Measurements from ENCODE around the gene DIRAS1. TPM values are rescaled to one million over a fixed set of nuclear protein-coding genes. Genes with fewer than 3 reads are reported as not detected.

DIRAS1 gene
- total and polyA plus RNA-seq, 2 donors (not counting 3 experiments of a cell fraction or from before 2014, with no cell fraction given), result 0.09 to 0.17 TPM

DNA sequence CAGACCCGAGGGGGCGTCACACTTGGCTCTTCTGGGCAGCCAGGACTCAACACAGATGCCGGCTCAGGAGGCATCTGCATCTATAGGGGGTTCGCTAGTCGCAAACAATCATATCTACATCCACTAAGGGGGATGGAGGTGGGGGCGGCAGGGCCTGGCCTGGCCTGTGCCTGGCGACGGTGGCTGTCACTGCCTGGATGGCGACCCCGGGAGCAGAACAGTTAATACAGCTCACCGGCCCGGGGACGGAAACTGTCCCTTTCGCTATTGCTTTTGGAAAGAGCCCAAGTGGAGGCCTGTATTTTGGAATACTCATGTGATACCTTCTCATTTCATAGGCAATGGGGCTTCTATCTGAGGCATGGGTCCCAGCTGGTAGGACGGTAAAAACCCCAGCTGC, 44.2 kb upstream of the DIRAS1 start:
- Histone ChIP-seq H3K79me2 (ENCODE audit: control insufficient read depth, insufficient read depth, low read length) (peaks cover 10% of the 10 kb centered on the region), H3K9me1 (replicated peaks; ENCODE audit: control insufficient read depth, extremely low read depth, insufficient read depth, low read length) (no peaks in the 10 kb centered on the region), H3K4me3 (replicated peaks in 1 of 3; ENCODE audit: insufficient read depth in 1 of 3, low read depth in 1 of 3, low read length in 3 of 3) (no peak overlapping the region), H3K9ac (replicated peaks; ENCODE audit: extremely low read depth, insufficient read depth, low read length) (no peak overlapping the region), H3K9me3 (replicated peaks; ENCODE audit: control insufficient read depth, insufficient read depth, low read length) (no peaks in the 10 kb centered on the region), H3K4me1 (ENCODE audit: control insufficient read depth, extremely low read depth, insufficient read depth, low read length) (no peaks in the 10 kb centered on the region), H3K27ac (ENCODE audit: insufficient read depth, low read depth, low read length) (no peak overlapping the region), H2AFZ (ENCODE audit: low read depth, low read length) (no peak overlapping the region), H3K36me3 (ENCODE audit: control insufficient read depth in 2 of 2, extremely low read depth in 1 of 2, insufficient read depth in 2 of 2, low read length in 2 of 2) (peaks cover 0 to 45% of the 10 kb centered on the region in 2 experiments), H4K20me1 (replicated peaks; ENCODE audit: control insufficient read depth, extremely low read depth, insufficient read depth, low read length) (no peaks in the 10 kb centered on the region), H3K4me2 (ENCODE audit: insufficient read depth, low read length) (no peak overlapping the region), H3K27me3 (ENCODE audit: control insufficient read depth in 2 of 2, insufficient read depth in 2 of 2, low read length in 2 of 2) (no peaks in the 10 kb centered on the region)
- BruUV-seq (replicated peaks), result no TSS peak
- DNase-seq (ENCODE audit: low read depth, low spot score) (no peak), FAIRE-seq (no peak)
- POLR2A ChIA-PET, result no interaction called here
- intact Hi-C loops (cut with micrococcal nuclease), result no loop called here
- dilution Hi-C loops (cut with MboI; ENCODE audit: extremely low pct_ligation_motif_present, low sequenced_read_pairs), result no loop called here
- CTCF ChIA-PET, result interaction anchor here (1.5 kb wide), 1 partner anchor 16 kb away, joined by 5 read pairs; no protein-coding TSS in a partner anchor
- no peak for TF ChIP-seq MYC (IDR thresholded peaks at IDR 0.05; ENCODE audit: low read depth, low read length)
- TF ChIP-seq EZH2 (IDR thresholded peaks at IDR 0.05; ENCODE audit: borderline replicate concordance, low read depth, low read length, severe bottlenecking), result no peak
- TF ChIP-seq, protein P1, sequence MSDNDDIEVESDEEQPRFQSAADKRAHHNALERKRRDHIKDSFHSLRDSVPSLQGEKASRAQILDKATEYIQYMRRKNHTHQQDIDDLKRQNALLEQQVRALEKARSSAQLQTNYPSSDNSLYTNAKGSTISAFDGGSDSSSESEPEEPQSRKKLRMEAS (IDR thresholded peaks at IDR 0.05; ENCODE audit: insufficient read depth, insufficient read length), result no peak
- TF ChIP-seq POLR2A (IDR thresholded peaks at IDR 0.05; ENCODE audit: low read depth, low read length), result no peak
- TF ChIP-seq FOS (IDR thresholded peaks at IDR 0.05; ENCODE audit: borderline replicate concordance, insufficient read depth, low read length), result no peak

DNA sequence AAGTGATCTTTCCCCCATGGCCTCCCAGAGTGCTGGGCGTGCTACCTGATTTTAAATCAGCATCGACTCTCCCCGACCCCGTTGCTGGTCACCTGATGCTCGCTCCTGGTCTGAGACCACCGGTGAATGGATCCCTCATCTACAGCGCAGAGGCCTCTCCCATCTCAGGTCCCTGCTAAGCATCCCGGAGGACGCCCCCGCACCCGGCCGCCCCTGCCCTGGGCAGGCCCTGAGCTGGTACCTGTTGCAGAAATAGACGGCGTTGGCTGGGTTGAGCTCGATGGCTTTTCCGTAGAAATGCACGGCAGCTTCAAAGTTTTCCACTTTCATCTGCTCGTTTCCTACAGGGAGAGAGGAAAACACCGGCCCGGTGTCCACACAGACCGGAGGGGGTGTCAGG, 43.8 kb upstream of the DIRAS1 start:
- no peak for DNase-seq (ENCODE audit: low read depth, low spot score)
- H3K9me3 ChIP-seq (replicated peaks; ENCODE audit: control insufficient read depth, insufficient read depth, low read length), result no peaks in the 10 kb centered on the region
- H3K4me1 ChIP-seq (ENCODE audit: control insufficient read depth, extremely low read depth, insufficient read depth, low read length), result no peaks in the 10 kb centered on the region
- H3K9me1 ChIP-seq (replicated peaks; ENCODE audit: control insufficient read depth, extremely low read depth, insufficient read depth, low read length), result no peaks in the 10 kb centered on the region
- no peaks in the 10 kb centered on the region for H3K27me3 ChIP-seq (ENCODE audit: control insufficient read depth in 2 of 2, insufficient read depth in 2 of 2, low read length in 2 of 2)
- no peak for TF ChIP-seq GATA2 (IDR thresholded peaks at IDR 0.05; ENCODE audit: insufficient read depth, insufficient read length, low read depth, low read length)
- no peak for TF ChIP-seq FOS (IDR thresholded peaks at IDR 0.05; ENCODE audit: borderline replicate concordance, insufficient read depth, low read length)
- no peak for TF ChIP-seq POLR2A (IDR thresholded peaks at IDR 0.05; ENCODE audit: low read depth, low read length)
- TF ChIP-seq POLR2AphosphoS5 (IDR thresholded peaks at IDR 0.05; ENCODE audit: insufficient read depth, low read depth, low read length), result no peak
- H3K9ac ChIP-seq (replicated peaks; ENCODE audit: extremely low read depth, insufficient read depth, low read length), result no peak overlapping the region
- H2AFZ ChIP-seq (ENCODE audit: low read depth, low read length), result no peak overlapping the region
- peaks cover 0 to 45% of the 10 kb centered on the region in 2 experiments for H3K36me3 ChIP-seq (ENCODE audit: control insufficient read depth in 2 of 2, extremely low read depth in 1 of 2, insufficient read depth in 2 of 2, low read length in 2 of 2)
- dilution Hi-C loops (cut with MboI; ENCODE audit: extremely low pct_ligation_motif_present, low sequenced_read_pairs), result no loop called here
- H3K79me2 ChIP-seq (ENCODE audit: control insufficient read depth, insufficient read depth, low read length), result peaks cover 5% of the 10 kb centered on the region
- no peak overlapping the region for H3K4me3 ChIP-seq (replicated peaks in 1 of 3; ENCODE audit: insufficient read depth in 1 of 3, low read depth in 1 of 3, low read length in 3 of 3)
- no peak for FAIRE-seq
- ChIA-PET POLR2A (no interaction called here), CTCF (interaction anchor here (1.5 kb wide), 1 partner anchor 16 kb away, joined by 5 read pairs; no protein-coding TSS in a partner anchor)
- no peaks in the 10 kb centered on the region for H4K20me1 ChIP-seq (replicated peaks; ENCODE audit: control insufficient read depth, extremely low read depth, insufficient read depth, low read length)
- intact Hi-C loops (cut with micrococcal nuclease), result no loop called here
- no peak overlapping the region for H3K27ac ChIP-seq (ENCODE audit: insufficient read depth, low read depth, low read length)
- H3K4me2 ChIP-seq (ENCODE audit: insufficient read depth, low read length), result no peak overlapping the region
- BruUV-seq (replicated peaks), result no TSS peak
